NB4 (cell line): Measurements from ENCODE around the gene BICD2.
A peak's percentile ranks its signal among the peaks of the same experiment; 100 is the strongest.

Source experiments
- DNase-seq: peaks from one replicate; pipeline ENCODE4 v3.0.0; 2010; ENCODE audit warnings: low read depth
- H3K4me3 ChIP-seq: one replicate; pipeline ENCODE4 v1.5.1; 2011; ENCODE audit warnings: mild to moderate bottlenecking, low read depth, low read length, moderate library complexity
- CTCF ChIP-seq: IDR thresholded peaks from one replicate; pipeline ENCODE4 v1.5.1; 2012; ENCODE audit warnings: low read depth, low read length
- MAX ChIP-seq: IDR thresholded peaks from 2 replicates; pipeline ENCODE4 v1.6.1; 2011; ENCODE audit warnings: low read depth, low read length
- MYC ChIP-seq: IDR thresholded peaks from 2 replicates; pipeline ENCODE4 v1.6.1; 2011; ENCODE audit warnings: low read depth, low read length
- POLR2A ChIP-seq: IDR thresholded peaks from 2 replicates; pipeline ENCODE4 v1.6.1; 2011; ENCODE audit warnings: mild to moderate bottlenecking; ENCODE audit not compliant: insufficient read length; ENCODE audit errors: extremely low read depth

The BICD2 gene

DNA sequence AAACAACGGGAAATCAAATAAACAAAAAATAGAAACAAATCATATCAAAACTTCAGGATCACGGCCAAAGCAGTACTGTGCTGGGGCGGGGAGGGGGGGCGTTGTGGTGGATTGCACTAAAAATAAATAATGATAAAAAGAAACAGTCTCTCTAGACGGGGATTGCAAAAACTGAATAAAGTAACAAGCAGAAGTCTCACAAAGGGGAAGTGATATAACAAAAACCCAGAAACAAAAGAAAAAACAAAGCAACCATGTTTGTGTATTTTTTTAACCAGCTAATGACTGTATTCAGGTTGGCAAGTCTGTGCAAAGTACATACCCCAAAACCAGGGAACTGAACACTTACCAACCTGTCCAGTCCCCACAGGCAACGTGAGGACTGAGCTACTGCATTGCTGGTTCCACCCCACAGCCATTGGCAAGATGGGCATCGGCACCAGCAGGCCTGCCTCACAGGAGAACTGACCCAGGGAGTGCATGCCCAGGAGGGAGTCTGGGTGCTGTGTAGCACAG is 24.1 kb downstream of the BICD2 start:
- H3K4me3 ChIP-seq = no peak overlapping the region
- TF ChIP-seq MAX (no peak), CTCF (no peak), MYC (no peak), POLR2A (no peak)
- DNase-seq = peak; percentile 28

DNA sequence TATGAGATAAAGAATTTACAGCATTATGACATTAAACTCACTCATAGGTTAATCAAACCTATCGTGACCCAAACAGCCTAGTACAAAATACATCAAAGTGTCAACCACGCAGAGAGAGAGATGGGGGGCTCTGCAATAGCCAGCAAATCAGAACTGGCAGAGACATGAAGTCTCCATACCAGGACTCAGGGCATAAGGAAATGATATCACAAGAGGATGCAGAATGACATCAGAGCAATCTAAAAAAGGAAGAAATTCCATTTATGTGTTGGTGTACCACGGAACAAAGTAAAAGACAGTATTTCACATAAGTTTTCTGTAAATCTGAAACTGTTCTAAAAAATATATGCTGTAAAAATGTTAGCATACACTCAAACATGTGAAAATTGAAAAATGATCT is 24.6 kb downstream of the BICD2 start:
- no peak overlapping the region for H3K4me3 ChIP-seq
- TF ChIP-seq CTCF (no peak), MAX (no peak), MYC (no peak), POLR2A (no peak)
- DNase-seq = no peak

- DNase-seq = no peak
- TF ChIP-seq MYC (no peak), MAX (no peak), CTCF (no peak), POLR2A (no peak)
- no peak overlapping the region for H3K4me3 ChIP-seq
Observed at GRCh38 chr9:92739346-92739970, 25.2 kb downstream of the BICD2 start.

- no peak for DNase-seq
- H3K4me3 ChIP-seq = no peak overlapping the region
- TF ChIP-seq CTCF (no peak), MYC (no peak)
Observed at GRCh38 chr9:92738661-92739081, 26.0 kb downstream of the BICD2 start.

DNA sequence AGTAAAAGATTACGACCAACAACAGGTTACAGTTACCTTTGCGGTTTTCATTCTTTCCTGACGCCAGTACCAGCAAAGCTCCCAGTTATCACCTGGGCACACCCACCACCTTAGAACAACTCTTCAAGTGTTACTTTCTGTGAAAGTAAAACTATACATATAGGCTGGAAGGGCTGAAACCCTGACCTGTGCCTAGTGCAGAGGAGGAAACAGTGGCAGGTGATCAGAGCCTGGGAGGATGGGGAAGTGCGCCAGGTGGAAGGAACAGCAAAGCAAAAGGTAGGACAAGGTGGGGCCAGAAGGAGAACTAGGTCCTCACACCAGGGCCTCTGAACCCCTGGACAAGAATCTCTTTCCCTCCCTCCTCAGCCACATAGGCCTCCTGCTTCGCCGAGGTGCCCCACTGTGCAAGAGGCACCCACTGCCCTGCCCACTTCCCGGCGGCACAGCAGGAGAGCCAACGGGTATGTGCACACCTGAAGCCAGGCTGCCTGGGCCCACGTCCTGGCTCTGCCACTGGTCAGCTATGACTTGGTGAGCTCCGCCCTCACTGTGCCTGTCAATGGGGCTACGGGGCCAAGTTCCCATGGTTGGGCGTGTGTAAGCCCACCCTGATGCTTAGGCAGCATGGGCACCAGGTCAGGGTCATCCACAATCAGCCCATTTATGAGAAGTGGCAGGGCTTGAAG is 26.9 kb downstream of the BICD2 start:
- no peak for DNase-seq
- TF ChIP-seq MAX (no peak), POLR2A (no peak), CTCF (no peak), MYC (no peak)
- H3K4me3 ChIP-seq = no peak overlapping the region

- TF ChIP-seq POLR2A = no peak
- no peak for TF ChIP-seq CTCF
- TF ChIP-seq MYC = no peak
- TF ChIP-seq MAX = no peak
- peak; percentile 42 for DNase-seq
- no peak overlapping the region for H3K4me3 ChIP-seq
Observed at GRCh38 chr9:92737216-92737606, 27.4 kb downstream of the BICD2 start.
